ENCODE data around the gene ST8SIA4. TPM values are rescaled to one million over a fixed set of nuclear protein-coding genes. Genes with fewer than 3 reads are reported as not detected.
A peak's percentile ranks its signal among the peaks of the same experiment; 100 is the strongest.

Gene ST8SIA4
- total RNA-seq, 2 donors from 2014 or later: 1.9 to 2.4 TPM

- Histone ChIP-seq H3K36me3 (no peaks in the 10 kb centered on the region), H3K27me3 (no peaks in the 10 kb centered on the region), H3K4me1 (peaks cover 0 to 14% of the 10 kb centered on the region in 2 donors), H3K4me3 (peak overlapping the region; percentile 47 to 58), H3K9me3 (no peaks in the 10 kb centered on the region), H3K27ac (peak overlapping the region; percentile 31 to 73)
- no peak for DNase-seq (ENCODE audit: low spot score)
- TF ChIP-seq CTCF (IDR thresholded peaks at IDR 0.05): no peak
Measured at GRCh38 chr5:100904259-100904861, 1.3 kb upstream of the ST8SIA4 start.

- H3K4me3 ChIP-seq: peak overlapping the region; percentile 47 to 58
- H3K27me3 ChIP-seq: no peaks in the 10 kb centered on the region
- no peak for TF ChIP-seq CTCF (IDR thresholded peaks at IDR 0.05)
- DNase-seq (ENCODE audit: low spot score): no peak
- H3K36me3 ChIP-seq: no peaks in the 10 kb centered on the region
- peak overlapping the region; percentile 73 to 78 for H3K27ac ChIP-seq
- H3K9me3 ChIP-seq: no peaks in the 10 kb centered on the region
- H3K4me1 ChIP-seq: peaks cover 0 to 14% of the 10 kb centered on the region in 2 donors
Measured at GRCh38 chr5:100902440-100903038, 543 bp downstream of the ST8SIA4 start.

- Histone ChIP-seq H3K9me3 (no peaks in the 10 kb centered on the region), H3K36me3 (no peaks in the 10 kb centered on the region), H3K4me1 (peaks cover 0 to 14% of the 10 kb centered on the region in 2 donors), H3K27me3 (no peaks in the 10 kb centered on the region), H3K27ac (peak overlapping the region; percentile 73 to 78), H3K4me3 (peak overlapping the region; percentile 47 to 58)
- no peak for TF ChIP-seq CTCF (IDR thresholded peaks at IDR 0.05)
- peak; percentile 64 for DNase-seq (ENCODE audit: low spot score)
Measured at GRCh38 chr5:100901821-100902341, 1.2 kb downstream of the ST8SIA4 start.

- no peaks in the 10 kb centered on the region for H3K27me3 ChIP-seq
- H3K9me3 ChIP-seq: no peaks in the 10 kb centered on the region
- H3K4me1 ChIP-seq: peaks cover 0 to 14% of the 10 kb centered on the region in 2 donors
- peak overlapping the region; percentile 47 to 58 for H3K4me3 ChIP-seq
- DNase-seq (ENCODE audit: low spot score): peak; percentile 77
- no peak for TF ChIP-seq CTCF (IDR thresholded peaks at IDR 0.05)
- H3K36me3 ChIP-seq: no peaks in the 10 kb centered on the region
- H3K27ac ChIP-seq: peak overlapping the region; percentile 73 to 78
Measured at GRCh38 chr5:100900796-100901781, 2.0 kb downstream of the ST8SIA4 start.

GRCh38 chr5:100900142-100900795 is 2.8 kb downstream of the ST8SIA4 start:
- Histone ChIP-seq H3K4me1 (peaks cover 0 to 14% of the 10 kb centered on the region in 2 donors), H3K4me3 (peak overlapping the region; percentile 47 to 58), H3K27ac (peak overlapping the region; percentile 73 to 78), H3K36me3 (no peaks in the 10 kb centered on the region), H3K27me3 (no peaks in the 10 kb centered on the region), H3K9me3 (no peaks in the 10 kb centered on the region)
- TF ChIP-seq CTCF (IDR thresholded peaks at IDR 0.05): peak in 1 of 2 donors; percentile 54
- DNase-seq (ENCODE audit: low spot score): no peak
